DMS 273 (cell line): ENCODE data around the gene DBET.
"Not testable (repeated sequence)": the region's sequence is repeated elsewhere in the genome, so short reads cannot be mapped to it uniquely, and the experiment has no call there.

Experiments used
- DNase-seq: peaks from one replicate; lab custom pipeline; 2025; ENCODE audit not compliant: unreplicated experiment; lab: John Stamatoyannopoulos, UW

DBET gene

GRCh38 chr4:190064342-190064741, at the start of gene DBET:
TSS of gene DBET (plus strand) at chr4:190064502.
- DNase-seq = not testable (repeated sequence)

DNA sequence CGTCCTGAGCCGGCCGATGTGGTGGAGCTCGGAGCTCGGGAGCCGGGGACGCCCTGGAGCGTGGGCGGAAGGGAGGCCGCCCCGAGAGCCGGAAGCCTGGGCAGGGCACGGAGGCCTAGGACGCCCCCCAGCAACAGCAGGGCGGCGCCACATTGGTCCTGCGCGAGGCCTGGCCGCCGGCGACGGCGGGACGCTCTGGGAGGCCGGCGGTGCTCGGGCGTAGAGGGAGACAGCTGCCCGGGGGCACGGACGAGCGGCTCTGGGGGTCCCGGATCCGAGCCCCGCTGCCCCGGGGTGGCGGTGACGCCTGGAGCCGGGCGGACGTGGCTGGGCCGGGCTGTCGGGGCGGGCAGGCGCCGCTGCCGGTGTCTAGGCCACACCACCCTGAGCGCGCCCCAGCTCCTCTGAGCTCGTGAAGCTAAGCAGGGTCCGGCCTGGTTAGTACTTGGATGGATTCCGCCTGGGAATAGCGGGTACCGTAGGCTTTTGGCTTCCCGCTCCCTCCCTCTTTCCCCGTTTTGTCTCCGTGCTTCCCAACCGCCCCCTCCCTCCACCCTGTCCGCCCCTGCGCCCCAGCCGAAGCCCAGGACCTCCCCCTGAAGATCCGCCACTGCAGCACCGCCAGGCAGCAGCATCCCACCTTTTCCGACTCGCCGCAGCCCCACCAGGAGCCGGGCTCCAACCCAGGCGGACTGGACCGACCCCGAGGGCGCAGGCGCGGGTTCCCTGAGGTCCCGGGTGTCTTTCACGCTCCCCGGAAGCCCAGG, 49.3 kb upstream of the DBET start:
- no peak for DNase-seq

DNA sequence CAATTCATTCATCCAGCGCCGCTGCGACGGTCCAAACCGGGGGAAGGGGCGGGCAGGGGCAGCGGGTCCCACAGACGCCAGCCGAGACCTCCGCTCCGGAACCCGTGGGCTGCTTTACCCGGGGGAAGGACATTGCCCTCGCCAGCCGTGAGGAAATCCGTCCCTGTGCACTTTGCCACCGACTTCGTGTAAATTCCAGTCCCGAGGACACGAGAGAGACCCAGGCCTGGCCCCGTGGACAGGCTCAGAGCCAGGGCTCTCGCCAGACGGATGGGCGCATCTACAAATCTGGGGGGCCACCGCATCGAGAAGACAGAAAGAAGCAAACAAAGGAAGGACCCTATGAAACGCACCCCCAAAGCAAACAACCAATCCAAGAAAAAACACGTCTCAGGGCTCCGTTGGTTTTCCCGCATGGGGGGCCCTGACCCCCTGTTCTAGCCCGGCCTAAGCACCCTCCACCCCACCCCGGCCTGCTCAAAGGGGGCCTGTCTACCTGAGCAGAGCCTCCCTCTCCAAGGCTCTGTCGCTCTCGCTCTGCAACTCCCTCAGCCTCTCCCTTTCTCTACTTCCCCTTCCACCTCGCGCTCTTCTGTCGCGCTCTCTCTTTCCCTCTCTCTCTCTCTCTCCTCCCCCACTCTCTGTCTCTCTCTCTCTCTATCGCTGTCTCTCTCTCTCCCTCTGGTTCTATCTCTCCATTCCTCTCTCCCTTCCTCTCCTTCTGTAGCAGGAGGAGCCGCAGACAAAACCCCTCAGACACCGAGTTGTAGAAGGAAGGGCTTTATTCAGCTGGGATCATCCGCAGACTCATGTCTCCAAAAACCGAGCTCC, 48.5 kb upstream of the DBET start:
- DNase-seq = no peak

DNA sequence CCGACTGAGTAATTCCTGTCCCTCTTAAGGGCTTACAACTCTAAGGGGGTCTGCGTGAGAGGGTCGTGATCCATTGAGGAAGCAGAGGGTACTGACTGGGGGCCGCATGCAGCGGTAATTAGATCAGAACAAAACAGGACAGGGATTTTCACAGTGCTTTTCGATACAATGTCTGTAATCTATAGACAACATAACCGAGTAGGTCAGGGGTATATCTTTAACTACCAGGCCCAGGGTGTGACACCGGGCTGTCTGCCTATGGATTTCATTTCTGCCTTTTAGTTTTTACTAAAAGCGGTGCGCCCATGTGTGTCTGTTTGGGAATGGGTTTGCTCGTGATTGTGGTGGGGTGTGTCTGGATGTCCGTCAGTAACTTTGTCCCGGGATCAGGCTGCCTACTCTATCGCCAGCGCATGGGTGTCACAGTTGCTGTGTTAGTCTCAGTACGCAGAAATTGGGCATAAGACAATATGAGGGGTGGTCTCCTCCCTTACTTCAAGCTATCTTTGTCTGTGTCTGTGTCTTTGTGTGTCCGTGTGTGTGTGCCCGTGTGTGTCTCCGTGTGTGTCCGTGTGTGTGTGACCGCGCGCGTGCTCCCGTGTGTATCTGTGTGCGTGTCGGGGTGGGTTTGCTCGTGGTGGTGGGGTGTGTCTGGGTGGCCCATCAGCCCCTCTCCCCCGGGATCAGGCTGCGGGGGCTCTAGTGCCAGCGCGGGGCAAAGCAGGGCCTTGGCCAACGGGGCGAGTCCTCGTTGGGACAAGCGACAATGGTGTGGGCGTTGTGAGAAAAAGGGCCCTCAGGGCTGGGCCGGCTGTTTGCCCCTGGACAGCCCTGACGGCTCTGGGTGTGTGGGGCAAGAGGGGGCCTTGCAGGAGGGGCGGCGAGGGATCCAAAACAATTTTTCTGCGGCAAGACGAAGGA, 47.7 kb upstream of the DBET start:
- DNase-seq = no peak

DNA sequence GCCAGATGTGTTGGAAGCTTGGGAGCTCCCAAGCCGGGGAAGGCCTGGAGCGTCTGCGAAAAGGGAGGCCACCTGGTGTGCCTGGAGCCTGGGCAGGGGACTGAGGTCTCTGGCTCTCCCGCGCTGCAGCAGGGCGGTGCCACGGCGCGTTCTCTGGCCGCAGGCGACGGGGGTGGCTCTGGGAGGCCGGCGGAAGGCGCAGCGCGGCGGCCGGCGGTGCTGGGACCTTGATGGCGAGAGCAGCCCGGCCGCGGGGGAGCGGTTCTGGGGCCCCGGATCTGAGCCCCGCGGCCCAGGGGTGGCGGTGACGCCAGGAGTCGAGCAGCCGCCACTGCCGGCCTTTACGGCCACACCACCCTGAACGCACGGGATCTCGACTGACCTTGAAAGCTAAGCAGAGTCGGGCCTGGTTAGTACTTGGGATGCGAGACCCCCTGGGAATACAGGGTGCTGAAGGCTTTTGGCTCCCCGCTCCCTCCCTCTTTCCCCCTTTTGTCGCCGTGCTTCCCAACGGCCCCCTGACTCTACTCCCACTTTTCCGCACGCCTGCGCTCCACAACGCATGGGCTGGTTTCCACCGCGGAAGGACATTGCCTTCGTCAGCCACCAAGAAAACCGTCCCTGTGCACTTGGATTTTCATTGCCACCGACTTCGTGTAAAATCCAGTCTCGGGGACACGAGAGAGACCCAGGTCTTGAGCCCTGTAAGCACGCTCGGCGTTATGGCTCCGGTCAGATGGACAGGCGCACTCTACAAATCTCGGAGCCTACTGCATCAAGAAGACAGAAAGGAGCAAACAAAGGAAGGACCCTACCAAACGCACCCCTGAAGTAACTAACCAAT, 46.7 kb upstream of the DBET start:
- no peak for DNase-seq

DNA sequence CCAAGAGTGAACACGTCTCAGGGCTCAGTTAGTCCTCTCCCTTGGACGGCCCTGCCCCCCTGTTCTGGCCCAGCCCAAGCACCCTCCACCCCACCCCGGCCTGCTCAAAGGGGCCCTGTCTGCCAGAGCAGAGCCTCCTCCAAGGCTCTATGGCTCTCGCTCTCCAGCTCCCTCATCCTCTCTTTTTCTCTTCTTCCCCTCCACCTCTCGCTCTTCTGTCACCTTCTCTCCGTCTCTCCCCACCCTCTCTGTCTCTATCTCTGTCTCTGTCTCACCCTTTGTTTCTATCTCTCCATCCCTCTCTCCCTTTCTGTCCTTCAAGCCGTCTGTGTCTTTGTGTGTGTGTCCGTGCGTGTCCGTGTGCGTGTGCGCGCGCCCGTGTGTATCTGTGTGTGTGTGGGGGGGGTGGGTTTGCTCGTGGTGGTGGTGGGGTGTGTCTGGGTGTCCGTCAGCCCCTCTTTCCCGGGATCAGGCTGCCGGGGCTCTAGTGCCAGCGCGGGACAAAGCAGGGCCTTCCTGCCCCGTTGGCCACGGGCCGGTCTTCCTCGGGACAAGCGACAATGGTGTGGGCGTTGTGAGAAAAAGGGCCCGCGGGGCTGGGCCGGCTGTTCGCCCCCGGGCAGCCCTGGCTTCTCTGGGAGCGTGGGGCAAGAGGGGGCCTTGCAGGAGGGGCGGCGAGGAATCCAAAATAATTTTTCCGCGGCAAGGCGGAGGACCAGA, 45.9 kb upstream of the DBET start:
- DNase-seq = no peak

DNA sequence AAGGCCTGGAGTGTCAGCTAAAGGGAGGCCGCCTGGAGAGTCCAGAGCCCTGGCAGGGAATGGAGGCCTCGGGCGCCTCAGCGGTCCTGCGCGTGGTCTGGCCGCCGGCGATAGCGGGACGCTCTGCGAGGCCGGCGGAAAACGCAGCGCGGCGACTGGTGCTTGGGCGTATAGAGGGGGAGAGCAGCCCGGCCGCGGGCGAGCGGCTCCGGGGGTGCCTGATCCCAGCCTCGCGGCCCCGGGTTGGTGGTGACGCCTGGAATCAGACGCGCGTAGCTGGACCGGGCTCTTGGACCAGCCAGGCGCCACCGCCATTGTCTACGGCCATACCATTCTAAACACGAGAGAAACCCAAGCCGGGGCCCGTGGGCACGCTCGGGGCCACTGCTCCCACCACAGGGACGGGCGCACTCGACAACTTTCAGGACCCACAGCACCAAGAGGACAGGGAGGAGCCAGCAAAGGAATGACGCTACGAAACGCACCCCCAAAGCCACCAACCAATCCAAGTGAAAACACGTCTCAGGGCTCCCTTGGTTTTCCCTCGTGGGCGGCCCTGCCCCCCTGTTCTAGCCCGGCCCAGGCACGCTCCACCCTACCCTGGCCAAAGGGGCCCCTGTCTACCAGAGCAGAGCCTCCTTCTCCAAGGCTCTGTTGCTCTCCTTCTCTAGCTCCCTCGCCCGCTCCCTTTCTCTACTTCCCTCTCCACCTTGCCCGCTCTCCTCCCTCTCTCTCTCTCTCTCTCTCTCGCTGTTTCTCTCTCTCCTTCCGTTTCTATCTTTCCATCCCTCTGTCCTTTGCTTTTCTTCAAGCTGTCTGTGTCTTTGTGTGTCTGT, 45.1 kb upstream of the DBET start:
- no peak for DNase-seq

- not testable (repeated sequence) for DNase-seq
These were observed 44.3 kb upstream of the DBET start for GRCh38 chr4:190019859-190020463.

DNA sequence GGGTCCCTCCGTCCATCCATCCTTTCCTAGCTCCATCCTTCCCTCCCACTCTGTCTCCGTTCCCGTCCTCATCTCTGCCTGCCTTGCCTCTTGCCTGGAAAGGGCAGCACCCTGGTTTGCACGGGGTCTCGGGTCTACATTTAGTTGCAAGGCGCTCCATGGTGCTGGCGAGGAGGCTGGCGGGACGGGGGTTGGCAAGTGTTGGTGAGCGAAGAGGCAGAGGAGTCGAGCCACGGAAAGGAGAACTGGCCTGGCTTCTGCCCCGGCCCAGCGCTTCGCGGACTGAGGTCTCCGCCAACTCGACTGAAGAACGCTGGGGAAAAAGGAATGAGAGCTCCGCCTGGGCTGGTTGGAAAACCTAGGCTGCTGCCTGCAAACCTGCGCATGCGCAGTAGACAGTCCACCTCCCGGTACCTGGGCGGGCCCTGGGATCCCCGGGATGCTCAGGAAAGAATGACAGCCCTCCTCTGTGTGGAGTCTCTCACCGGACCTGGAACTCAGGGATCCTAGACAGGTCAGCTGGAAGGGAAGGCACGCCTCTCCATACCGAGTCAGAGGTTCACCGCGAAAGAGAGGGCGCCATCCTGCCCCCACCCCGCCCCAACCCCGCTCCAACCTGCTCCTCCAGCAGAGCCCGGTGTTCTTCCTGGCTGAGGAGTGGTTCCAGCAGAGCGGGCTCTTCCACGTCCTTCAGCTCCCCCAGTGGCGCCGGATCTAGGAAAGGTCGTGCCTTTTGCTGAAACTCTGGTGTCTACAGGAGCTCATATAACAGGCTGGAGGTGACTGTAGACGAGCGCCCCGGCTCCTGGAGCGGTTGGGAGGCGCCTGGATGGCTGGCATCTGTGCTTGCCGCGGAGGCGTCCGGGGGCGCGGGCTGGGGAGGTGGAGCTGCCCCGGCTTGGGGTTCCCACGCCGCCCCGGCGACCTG, 43.2 kb upstream of the DBET start:
- DNase-seq = no peak

DNA sequence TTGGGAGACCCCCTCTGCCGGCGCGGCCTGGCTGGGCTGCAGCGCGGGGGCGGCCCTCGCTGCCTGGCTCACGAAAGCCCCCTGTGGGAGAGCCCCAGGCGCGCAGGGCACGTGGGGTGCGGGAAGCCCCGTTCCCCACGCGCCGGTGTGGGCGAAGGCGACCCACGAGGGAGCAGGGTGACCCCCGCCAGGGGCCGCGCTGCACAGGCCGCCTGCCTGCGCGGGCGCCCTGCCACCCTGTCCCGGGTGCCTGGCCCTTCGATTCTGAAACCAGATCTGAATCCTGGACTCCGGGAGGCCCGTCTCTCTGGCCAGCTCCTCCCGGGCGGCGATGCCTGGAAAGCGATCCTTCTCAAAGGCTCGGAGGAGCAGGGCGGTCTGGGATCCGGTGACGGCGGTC, 42.3 kb upstream of the DBET start:
- DNase-seq = not testable (repeated sequence)

DNA sequence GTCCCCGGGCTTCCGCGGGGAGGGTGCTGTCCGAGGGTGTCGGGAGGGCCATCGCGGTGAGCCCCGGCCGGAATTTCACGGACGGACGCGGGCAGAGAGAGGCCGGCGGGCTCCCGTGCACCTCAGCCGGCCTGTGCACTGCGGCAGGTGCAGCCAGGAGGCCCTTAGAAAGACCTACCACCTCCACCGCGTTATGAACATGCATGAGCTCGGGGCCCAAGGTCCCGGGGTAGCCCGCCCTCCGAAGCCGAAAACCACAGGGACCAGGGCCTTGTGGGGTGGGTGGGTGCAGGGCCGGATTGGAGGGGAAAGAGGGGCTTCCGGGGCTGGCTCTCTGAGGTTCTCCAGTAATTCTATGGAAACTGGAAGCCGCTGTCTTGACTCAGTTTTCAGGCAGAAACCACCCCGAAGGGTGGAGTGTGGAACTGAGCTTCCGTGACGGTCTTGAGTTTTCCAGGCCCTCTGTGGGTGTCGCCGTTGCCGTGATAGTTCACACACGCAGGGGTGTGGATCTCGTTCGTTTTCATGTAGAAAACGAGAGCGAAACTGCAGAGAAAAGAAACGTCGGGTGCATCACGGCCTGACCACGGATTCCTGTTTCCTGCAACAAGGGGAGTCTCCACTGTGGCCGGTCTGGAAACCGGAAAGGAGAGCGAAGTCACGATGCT, 41.6 kb upstream of the DBET start:
- DNase-seq = not testable (repeated sequence)

DNA sequence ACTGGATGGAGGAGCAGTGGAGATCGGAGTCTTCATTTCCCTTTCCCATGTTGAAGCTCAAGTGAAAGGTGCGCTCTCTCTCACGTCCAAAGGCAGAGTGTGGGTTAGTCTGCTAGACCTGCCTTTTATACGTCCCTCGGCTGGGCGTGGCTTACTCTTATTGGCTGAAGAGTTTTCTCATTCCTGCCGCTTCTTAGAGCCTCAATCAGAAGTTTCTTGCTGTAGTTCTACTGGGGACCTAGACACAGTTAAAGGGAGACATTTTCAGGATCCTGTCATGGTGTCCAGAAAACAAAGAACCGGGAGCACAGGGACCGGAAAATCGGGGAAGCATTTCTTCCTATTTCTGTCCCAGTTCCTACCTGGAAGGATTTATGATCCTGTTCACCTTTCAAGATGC, 37.1 kb upstream of the DBET start, which contains the start of gene FRG2:
Gene FRG2 (minus strand): TSS at position 101 of the 400 bp plus-strand sequence. CDS start 52 bp downstream, at position 49.
- DNase-seq = not testable (repeated sequence)

GRCh38 chr4:190031264-190031663, 33.0 kb upstream of the DBET start:
- DNase-seq = not testable (repeated sequence)

- DNase-seq = not testable (repeated sequence)
These were observed 26.5 kb upstream of the DBET start for GRCh38 chr4:190037704-190038388.

DNA sequence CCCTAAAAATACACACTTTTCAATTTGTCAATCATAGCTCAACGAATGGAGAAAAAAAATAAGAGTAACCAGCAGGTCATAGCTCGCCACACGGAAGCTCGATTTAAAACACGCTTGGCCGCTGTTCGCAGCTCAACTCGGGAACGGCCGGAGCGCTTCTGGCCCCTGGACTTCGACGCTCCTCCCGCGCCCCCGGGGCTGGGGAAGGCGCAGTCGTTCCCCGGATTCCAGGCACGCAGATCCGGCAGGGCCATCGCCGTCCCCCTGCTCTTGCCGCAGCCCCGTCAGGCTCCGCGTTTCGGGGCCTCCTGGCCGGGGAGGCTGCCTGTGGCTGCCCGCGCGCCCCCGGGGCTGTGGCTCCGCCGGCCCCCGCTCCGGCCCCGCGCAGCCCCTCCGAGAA, 23.4 kb upstream of the DBET start:
- not testable (repeated sequence) for DNase-seq

DNA sequence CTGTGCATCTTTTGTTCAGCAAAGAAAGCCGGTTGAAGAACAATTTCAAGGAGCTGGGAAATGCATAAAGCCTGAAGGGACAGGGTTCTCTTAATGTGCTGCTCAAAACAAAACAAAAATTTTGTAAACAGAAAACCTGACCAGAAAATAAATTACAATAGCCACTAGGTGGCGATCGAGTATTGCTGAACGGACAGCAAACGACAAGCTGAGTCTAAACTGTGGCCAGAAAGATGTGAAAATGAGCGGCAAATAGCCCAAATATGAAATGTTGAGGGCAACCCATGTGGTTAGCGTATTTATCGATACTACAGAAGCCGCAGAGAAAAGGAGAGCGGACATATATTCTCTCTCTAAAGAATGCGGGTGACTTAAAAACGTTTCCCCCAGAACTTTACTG, 16.7 kb upstream of the DBET start:
- not testable (repeated sequence) for DNase-seq
